K562 (cell line): Measurements from ENCODE around the gene AHSG. TPM values are rescaled to one million over a fixed set of nuclear protein-coding genes. Genes with fewer than 3 reads are reported as not detected.
"Not testable (repeated sequence)": the region's sequence is repeated elsewhere in the genome, so short reads cannot be mapped to it uniquely, and the experiment has no call there.

Experiments
- ATAC-seq: fragments of 200-7000 bp; cut with Tn5 transposase; 3 replicates; pipeline ENCODE4 v1.9.1; 2020; ENCODE audit warnings: moderate library complexity
- BruUV-seq: library from RNA; stranded (reverse); fragments of 400-500 nt; replicated peaks from 2 replicates; lab custom pipeline; 2021; lab: Mats Ljungman, UMichigan
- CTCF ChIA-PET: fragments of 300-600 bp; formaldehyde crosslinking; extraction: SDS; loops from one replicate; lab custom pipeline; 2021; ENCODE audit warnings: low intra/inter-chr PET ratio; lab: Yijun Ruan, JAX
- POLR2A ChIA-PET: fragments of 300-600, 350-650 bp; sonication (Branson Sonifier 250); formaldehyde crosslinking; extraction: SDS; loops from one replicate; lab custom pipeline; 2021; ENCODE audit warnings: antibody characterized with exemption, inconsistent platforms; lab: Yijun Ruan, JAX
- DNase-seq, 4 experiments: peaks; one replicate each; pipeline versions ENCODE4 v3.0.0 to v3.0.0-alpha.2; 2011 to 2018; ENCODE audit warnings: low spot score in 3 of 4, mixed read lengths in 3 of 4; ENCODE audit errors: extremely low read depth in 1 of 4
- FAIRE-seq: peaks from 2 replicates; lab custom pipeline; 2011; peaks lifted over from hg19 to GRCh38; lab: Jason Lieb, UNC
- H2AFZ ChIP-seq: 2 replicates; pipeline ENCODE4 v1.6.0; 2011; ENCODE audit warnings: low read depth, low read length, control low read depth, inconsistent platforms
- H3K27ac ChIP-seq: fragments of 200-600 bp; 3 replicates; pipeline ENCODE4 v1.8.0; 2011; ENCODE audit warnings: low read depth, mild to moderate bottlenecking, control low read depth, inconsistent platforms, low read length, moderate library complexity, mixed read lengths; ENCODE audit errors: extremely low read depth
- H3K27me3 ChIP-seq, 2 experiments: fragments of 300-600 bp in 1 of 2; 2 replicates in 1 of 2; 3 replicates in 1 of 2; pipeline versions ENCODE4 v1.6.0 to v1.8.0; 2011; ENCODE audit warnings: inconsistent platforms in 2 of 2, low read length in 2 of 2, mild to moderate bottlenecking in 1 of 2, mixed read lengths in 1 of 2, moderate library complexity in 1 of 2; ENCODE audit not compliant: control insufficient read depth in 2 of 2, insufficient read depth in 2 of 2
- H3K36me3 ChIP-seq: fragments of 300-600 bp; 3 replicates; pipeline ENCODE4 v1.8.0; 2011; ENCODE audit warnings: mild to moderate bottlenecking, low read length, inconsistent platforms; ENCODE audit not compliant: control insufficient read depth, insufficient read depth
- H3K4me1 ChIP-seq, 2 experiments: fragments of 200-600 bp in 1 of 2; replicated peaks in 1 of 2; 2 replicates in 1 of 2; 3 replicates in 1 of 2; pipeline versions ENCODE4 v1.5.1 to v1.8.0; 2011; ENCODE audit warnings: inconsistent platforms in 2 of 2, low read length in 2 of 2, mild to moderate bottlenecking in 1 of 2, mixed read lengths in 1 of 2, moderate library complexity in 1 of 2; ENCODE audit not compliant: control insufficient read depth in 2 of 2, insufficient read depth in 2 of 2
- H3K4me2 ChIP-seq: 2 replicates; pipeline ENCODE4 v1.6.1; 2011; ENCODE audit warnings: low read length, control low read depth, inconsistent platforms, mixed read lengths; ENCODE audit not compliant: insufficient read depth
- H3K4me3 ChIP-seq: fragments of 200-600 bp; sonication (generic), shearing (Covaris generic); 2 replicates; pipeline ENCODE4 v1.5.1; 2016; ENCODE audit warnings: control low read depth, inconsistent platforms
- H3K79me2 ChIP-seq: fragments of 200-600 bp; 3 replicates; pipeline ENCODE4 v1.8.0; 2011; ENCODE audit warnings: low read length, inconsistent platforms; ENCODE audit not compliant: control insufficient read depth, insufficient read depth
- H3K9ac ChIP-seq, 2 experiments: 2 replicates each; pipeline versions ENCODE4 v1.6.0 to v1.6.1; 2011; ENCODE audit warnings: low read depth in 2 of 2, low read length in 2 of 2, control low read depth in 1 of 2, inconsistent platforms in 1 of 2, mild to moderate bottlenecking in 1 of 2, mixed read lengths in 1 of 2; ENCODE audit not compliant: insufficient read depth in 1 of 2
- H3K9me1 ChIP-seq: one replicate; pipeline ENCODE4 v1.6.0; 2011; ENCODE audit warnings: inconsistent platforms, mild to moderate bottlenecking, low read length, moderate library complexity; ENCODE audit not compliant: control insufficient read depth, insufficient read depth
- H3K9me3 ChIP-seq: replicated peaks from 2 replicates; pipeline ENCODE4 v1.5.1; 2011; ENCODE audit warnings: low read depth, low read length, inconsistent platforms; ENCODE audit not compliant: control insufficient read depth, insufficient read depth
- H4K20me1 ChIP-seq: replicated peaks from 2 replicates; pipeline ENCODE4 v1.6.1; 2011; ENCODE audit warnings: low read length, inconsistent platforms, mixed read lengths; ENCODE audit not compliant: control insufficient read depth, insufficient read depth
- POLR2G ChIP-seq: fragments of 200-400 bp; formaldehyde crosslinking; IDR thresholded peaks from 2 replicates; pipeline ENCODE4 v1.6.1; 2017; ENCODE audit warnings: low read depth, mild to moderate bottlenecking, antibody characterized with exemption, low read length, moderate library complexity
- SREBF1 ChIP-seq: fragments of 150-350 bp; IDR thresholded peaks from 2 replicates; pipeline ENCODE4 v1.6.1; 2014; ENCODE audit warnings: antibody characterized with exemption, low read depth, low read length, borderline replicate concordance
- WGBS: fragments of 100-300 bp; shearing (Covaris generic); methylation state at CpG from one replicate; pipeline ENCODE4 v1.1.6; 2016; ENCODE audit warnings: low coverage, mixed read lengths; ENCODE audit not compliant: insufficient coverage; ENCODE audit errors: missing lambda C conversion rate; 5-methylcytosine and 5-hydroxymethylcytosine counted together
- in situ Hi-C: fragments of 300-500 bp; cut with MboI; formaldehyde crosslinking; loops from 4 replicates; pipeline ENCODE4 v1.15.0; 2018; ENCODE audit warnings: inconsistent platforms, mixed read lengths
- intact Hi-C: fragments of 100-400 bp; cut with micrococcal nuclease; formaldehyde crosslinking; loops from 2 replicates; pipeline ENCODE4 v1.14.2; 2022
- polyA plus RNA-seq, 8 experiments: library from polyadenylated mRNA; depleted of rRNA in 4 of 8; stranded (reverse) in 5 of 8; unstranded in 3 of 8; fragments of >200 nt; fragmentation: Nextera tagmentation in 2 of 8; fragmentation: Illumina TruSeq in 1 of 8; extraction: Ambion mirVana in 2 of 8; extraction: Trizol in 1 of 8; gene quantifications; 2 replicates each; pipeline versions ENCODE4 v1.2.1 to v1.2.3, GENCODE V29; 2011 to 2014; ENCODE audit warnings: inconsistent platforms in 1 of 8, missing spikeins in 1 of 8
- total RNA-seq, 7 experiments: library from RNA; depleted of rRNA in 6 of 7; stranded (reverse); fragments of >200 nt in 6 of 7; fragmentation: Illumina TruSeq in 2 of 7; extraction: Trizol in 2 of 7; gene quantifications; 2 replicates each; pipeline versions ENCODE4 v1.2.1 to v1.2.3, GENCODE V29; 2011 to 2021; ENCODE audit warnings: low replicate concordance in 1 of 7
- TF ChIP-seq, protein P1 (sequence below): fragments of 450-650 bp; IDR thresholded peaks from 2 replicates; pipeline ENCODE4 v1.6.1; 2017; ENCODE audit warnings: mild to moderate bottlenecking, moderate library complexity

AHSG gene
- total and polyA plus RNA-seq, 9 of the 15 experiments (the other 6 are each of a cell fraction or from before 2014, with no cell fraction given): 0.69 TPM; not detected in 8

GRCh38 chr3:186567072-186567921 is 45.6 kb upstream of the AHSG start, which contains the start of gene TBCCD1 (continued):
- TF ChIP-seq SREBF1: no peak
- TF ChIP-seq, all 486 proteins: peak for 124

DNA sequence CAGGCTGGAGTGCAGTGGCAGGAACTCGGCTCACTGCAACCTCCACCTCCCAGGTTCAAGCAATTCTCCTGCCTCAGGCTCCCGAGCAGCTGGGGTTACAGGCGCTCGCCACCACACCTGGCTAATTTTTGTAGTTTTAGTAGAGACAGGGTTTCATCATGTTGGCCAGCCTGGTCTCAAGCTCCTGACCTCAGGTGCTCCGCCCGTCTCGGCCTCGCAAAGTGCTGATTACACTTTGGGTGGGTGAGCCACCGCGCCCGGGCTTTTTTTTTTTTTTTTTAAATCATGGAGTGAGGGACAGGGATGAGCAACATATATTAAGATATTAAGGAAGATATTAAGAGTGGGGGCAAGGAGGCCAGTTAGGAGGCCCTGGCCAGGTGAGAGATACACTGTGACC is 43.5 kb upstream of the AHSG start:
- BruUV-seq, H3K27me3 ChIP-seq, CTCF ChIA-PET, H3K9me1 ChIP-seq, intact Hi-C loops, H4K20me1 ChIP-seq, ATAC-seq, in situ Hi-C loops, H3K9me3 ChIP-seq, FAIRE-seq: not testable (repeated sequence)
- POLR2A ChIA-PET: interaction anchor here (0.6 to 5.7 kb wide), 6 partner anchors 8 to 995 kb away, joined by 3 to 64 read pairs (median 6); partner anchors contain the start of gene EIF4A2
- Histone ChIP-seq H2AFZ (peak overlapping the region; percentile 53), H3K4me3 (peak overlapping the region; percentile 96), H3K27ac (peak overlapping the region; percentile 89), H3K4me2 (peak overlapping the region; percentile 96), H3K9ac (peak overlapping the region; percentile 87 to 89; a peak in 3 of 4 replicates), H3K36me3 (peaks cover 27% of the 10 kb centered on the region; the same call in 2 of the 3 replicates), H3K4me1 (peaks cover 3 to 11% of the 10 kb centered on the region in 2 experiments; a peak in 4 of 5 replicates), H3K79me2 (peaks cover 69% of the 10 kb centered on the region)
- 0% methylated on average over 10 of the region's 11 CpGs for WGBS
- 0 out of 2 replicates have a peak, but pooled peaks have one; percentile 28 for TF ChIP-seq POLR2G
- TF ChIP-seq, protein P1, sequence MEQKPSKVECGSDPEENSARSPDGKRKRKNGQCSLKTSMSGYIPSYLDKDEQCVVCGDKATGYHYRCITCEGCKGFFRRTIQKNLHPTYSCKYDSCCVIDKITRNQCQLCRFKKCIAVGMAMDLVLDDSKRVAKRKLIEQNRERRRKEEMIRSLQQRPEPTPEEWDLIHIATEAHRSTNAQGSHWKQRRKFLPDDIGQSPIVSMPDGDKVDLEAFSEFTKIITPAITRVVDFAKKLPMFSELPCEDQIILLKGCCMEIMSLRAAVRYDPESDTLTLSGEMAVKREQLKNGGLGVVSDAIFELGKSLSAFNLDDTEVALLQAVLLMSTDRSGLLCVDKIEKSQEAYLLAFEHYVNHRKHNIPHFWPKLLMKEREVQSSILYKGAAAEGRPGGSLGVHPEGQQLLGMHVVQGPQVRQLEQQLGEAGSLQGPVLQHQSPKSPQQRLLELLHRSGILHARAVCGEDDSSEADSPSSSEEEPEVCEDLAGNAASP: 0 out of 2 replicates have a peak, but pooled peaks have one; percentile 42
- DNase-seq: peak in 1 of 4 experiments; percentile 32
